Putamen (tissue), 1 donor: ENCODE data around the gene VCP.

Experiments
- DNase-seq: peaks from one replicate; pipeline ENCODE4 v3.0.0-alpha.2; 2016; ENCODE audit warnings: low spot score

The VCP gene

GRCh38 chr9:35103660-35104191, 31.3 kb upstream of the VCP start:
- no peak for DNase-seq

GRCh38 chr9:35102769-35103659, 30.6 kb upstream of the VCP start, which contains the start of gene STOML2:
TSS of gene STOML2 (minus strand) at chr9:35103131. CDS start at chr9:35103094, 37 bp downstream.
- DNase-seq, result peak; percentile 97

GRCh38 chr9:35102465-35102768, 30.0 kb upstream of the VCP start:
- no peak for DNase-seq

- DNase-seq, result no peak
Observed at GRCh38 chr9:35097573-35097972, 25.1 kb upstream of the VCP start.

GRCh38 chr9:35096035-35096849, 23.8 kb upstream of the VCP start, which contains the start of gene PIGO:
TSS of gene PIGO (minus strand) at chr9:35096591. CDS start at chr9:35095565, 1,026 bp downstream.
- peak; percentile 83 for DNase-seq

- no peak for DNase-seq
Observed at GRCh38 chr9:35091536-35091935, 19.1 kb upstream of the VCP start.

- no peak for DNase-seq
Observed at GRCh38 chr9:35089434-35089833, 17.0 kb upstream of the VCP start.

GRCh38 chr9:35085078-35085477, 12.7 kb upstream of the VCP start:
- DNase-seq, result no peak

GRCh38 chr9:35079426-35080341, 7.3 kb upstream of the VCP start, which contains the start of gene FANCG:
TSS of gene FANCG (minus strand) at chr9:35079942. CDS start at chr9:35079524, 418 bp downstream.
- DNase-seq, result peak; percentile 90

GRCh38 chr9:35079041-35079425, 6.6 kb upstream of the VCP start:
- no peak for DNase-seq

- no peak for DNase-seq
Observed at GRCh38 chr9:35078066-35078465, 5.6 kb upstream of the VCP start.

- no peak for DNase-seq
Observed at GRCh38 chr9:35076848-35077247, 4.4 kb upstream of the VCP start.

GRCh38 chr9:35075358-35075757, 2.9 kb upstream of the VCP start:
- no peak for DNase-seq

- no peak for DNase-seq
Observed at GRCh38 chr9:35074791-35075190, 2.4 kb upstream of the VCP start.

- no peak for DNase-seq
Observed at GRCh38 chr9:35074141-35074540, 1.7 kb upstream of the VCP start.

- DNase-seq, result no peak
Observed at GRCh38 chr9:35073279-35073612, 821 bp upstream of the VCP start.

- DNase-seq, result peak; percentile 64
Observed at GRCh38 chr9:35071814-35072460, 488 bp downstream of the VCP start.

GRCh38 chr9:35070823-35071813, 1.3 kb downstream of the VCP start:
- DNase-seq, result no peak

- DNase-seq, result no peak
Observed at GRCh38 chr9:35069020-35069419, 3.4 kb downstream of the VCP start.

GRCh38 chr9:35067056-35067455, 5.4 kb downstream of the VCP start:
- DNase-seq, result no peak
